Ascending aorta (tissue), 2 donors: ENCODE data around the gene TOGARAM2. TPM values are rescaled to one million over a fixed set of nuclear protein-coding genes. Genes with fewer than 3 reads are reported as not detected.

Experiments
- DNase-seq, 2 donors: peaks; one replicate each; pipeline ENCODE4 v3.0.0-alpha.2; 2019; ENCODE audit warnings: low spot score in 2 of 2
- H3K27ac ChIP-seq, 2 donors: fragments of 200-600 bp; sonication (generic); one replicate each; pipeline ENCODE4 v1.5.1; 2016 to 2017; ENCODE audit warnings: mild to moderate bottlenecking in 1 of 2
- H3K27me3 ChIP-seq: fragments of 200-600 bp; sonication (generic); one replicate; pipeline ENCODE4 v1.5.1; 2017
- H3K36me3 ChIP-seq, 2 donors: fragments of 200-600 bp; sonication (generic); one replicate each; pipeline ENCODE4 v1.5.1; 2016
- H3K4me1 ChIP-seq, 2 donors: fragments of 200-600 bp; sonication (generic); one replicate each; pipeline ENCODE4 v1.5.1; 2016 to 2017; ENCODE audit warnings: mild to moderate bottlenecking in 1 of 2
- H3K4me3 ChIP-seq, 2 donors: fragments of 200-600 bp; sonication (generic); one replicate each; pipeline ENCODE4 v1.5.1; 2016 to 2017; ENCODE audit warnings: mild to moderate bottlenecking in 1 of 2
- H3K9me3 ChIP-seq, 2 donors: fragments of 200-600 bp; sonication (generic); one replicate each; pipeline ENCODE4 v1.5.1; 2016
- CTCF ChIP-seq, 3 experiments: fragments of 200-600 bp in 2 of 3; fragments of 450-650 bp in 1 of 3; sonication (generic) in 2 of 3; IDR thresholded peaks; one replicate each; pipeline ENCODE4 v1.5.1; 2016 to 2019; ENCODE audit warnings: antibody characterized with exemption in 3 of 3, mild to moderate bottlenecking in 1 of 3, moderate library complexity in 1 of 3
- intact Hi-C: fragments of 100-400 bp; cut with DNase I; formaldehyde crosslinking; loops from one replicate; pipeline ENCODE4 v1.15.1; 2023
- total RNA-seq: library from RNA; depleted of rRNA; stranded (reverse); fragments of >200 nt; gene quantifications from one replicate; pipeline ENCODE4 v1.1.0, GENCODE V29; 2016

Gene TOGARAM2
- total RNA-seq, 1 donor from 2014 or later = not detected

GRCh38 chr2:29066271-29066860, 85.3 kb downstream of the TOGARAM2 start:
- Histone ChIP-seq H3K27ac (no peak overlapping the region), H3K36me3 (no peaks in the 10 kb centered on the region), H3K4me3 (no peak overlapping the region), H3K9me3 (no peaks in the 10 kb centered on the region), H3K27me3 (no peaks in the 10 kb centered on the region), H3K4me1 (peaks cover 0 to 9% of the 10 kb centered on the region in 2 donors)
- TF ChIP-seq CTCF (IDR thresholded peaks at IDR 0.05) = no peak
- DNase-seq = no peak
- intact Hi-C loops = no loop called here

- no peak for TF ChIP-seq CTCF (IDR thresholded peaks at IDR 0.05)
- no peaks in the 10 kb centered on the region for H3K36me3 ChIP-seq
- no peak for DNase-seq
- no peak overlapping the region for H3K4me3 ChIP-seq
- peaks cover 0 to 9% of the 10 kb centered on the region in 2 donors for H3K4me1 ChIP-seq
- no peaks in the 10 kb centered on the region for H3K9me3 ChIP-seq
- H3K27ac ChIP-seq = no peak overlapping the region
- intact Hi-C loops = no loop called here
- H3K27me3 ChIP-seq = no peaks in the 10 kb centered on the region
Observed at GRCh38 chr2:29066997-29067605, 86.0 kb downstream of the TOGARAM2 start.

- Histone ChIP-seq H3K27me3 (no peaks in the 10 kb centered on the region), H3K4me1 (peaks cover 0 to 3% of the 10 kb centered on the region in 2 donors), H3K36me3 (no peaks in the 10 kb centered on the region), H3K4me3 (no peak overlapping the region), H3K27ac (no peak overlapping the region), H3K9me3 (no peaks in the 10 kb centered on the region)
- intact Hi-C loops = no loop called here
- TF ChIP-seq CTCF (IDR thresholded peaks at IDR 0.05) = no peak
- no peak for DNase-seq
Observed at GRCh38 chr2:29068513-29068912, 87.4 kb downstream of the TOGARAM2 start.

- no peak overlapping the region for H3K4me3 ChIP-seq
- no peak for TF ChIP-seq CTCF (IDR thresholded peaks at IDR 0.05)
Observed at GRCh38 chr2:29070526-29070925, 89.4 kb downstream of the TOGARAM2 start.

GRCh38 chr2:29071032-29071975, 90.2 kb downstream of the TOGARAM2 start:
- no peak overlapping the region for H3K4me3 ChIP-seq
- intact Hi-C loops = no loop called here

More at GRCh38 chr2:29070526-29070925, 89.4 kb downstream of the TOGARAM2 start:
- no peaks in the 10 kb centered on the region for H3K36me3 ChIP-seq
- no peak overlapping the region for H3K27ac ChIP-seq
- no peaks in the 10 kb centered on the region for H3K27me3 ChIP-seq
- no peaks in the 10 kb centered on the region for H3K4me1 ChIP-seq
- intact Hi-C loops = no loop called here
- DNase-seq = no peak
- no peaks in the 10 kb centered on the region for H3K9me3 ChIP-seq

More at GRCh38 chr2:29071032-29071975, 90.2 kb downstream of the TOGARAM2 start:
- Histone ChIP-seq H3K4me1 (no peaks in the 10 kb centered on the region), H3K27me3 (no peaks in the 10 kb centered on the region), H3K9me3 (no peaks in the 10 kb centered on the region), H3K36me3 (no peaks in the 10 kb centered on the region), H3K27ac (no peak overlapping the region)
- no peak for TF ChIP-seq CTCF (IDR thresholded peaks at IDR 0.05)
- DNase-seq = no peak
